LNCAP (cell line): ENCODE data around the gene SPATS2.

Experiments used
- TF ChIP-seq, protein P1 (sequence below): fragments of 450-650 bp; IDR thresholded peaks from 2 replicates; pipeline ENCODE4 v1.5.1; 2017; ENCODE audit warnings: mild to moderate bottlenecking

Gene SPATS2

DNA sequence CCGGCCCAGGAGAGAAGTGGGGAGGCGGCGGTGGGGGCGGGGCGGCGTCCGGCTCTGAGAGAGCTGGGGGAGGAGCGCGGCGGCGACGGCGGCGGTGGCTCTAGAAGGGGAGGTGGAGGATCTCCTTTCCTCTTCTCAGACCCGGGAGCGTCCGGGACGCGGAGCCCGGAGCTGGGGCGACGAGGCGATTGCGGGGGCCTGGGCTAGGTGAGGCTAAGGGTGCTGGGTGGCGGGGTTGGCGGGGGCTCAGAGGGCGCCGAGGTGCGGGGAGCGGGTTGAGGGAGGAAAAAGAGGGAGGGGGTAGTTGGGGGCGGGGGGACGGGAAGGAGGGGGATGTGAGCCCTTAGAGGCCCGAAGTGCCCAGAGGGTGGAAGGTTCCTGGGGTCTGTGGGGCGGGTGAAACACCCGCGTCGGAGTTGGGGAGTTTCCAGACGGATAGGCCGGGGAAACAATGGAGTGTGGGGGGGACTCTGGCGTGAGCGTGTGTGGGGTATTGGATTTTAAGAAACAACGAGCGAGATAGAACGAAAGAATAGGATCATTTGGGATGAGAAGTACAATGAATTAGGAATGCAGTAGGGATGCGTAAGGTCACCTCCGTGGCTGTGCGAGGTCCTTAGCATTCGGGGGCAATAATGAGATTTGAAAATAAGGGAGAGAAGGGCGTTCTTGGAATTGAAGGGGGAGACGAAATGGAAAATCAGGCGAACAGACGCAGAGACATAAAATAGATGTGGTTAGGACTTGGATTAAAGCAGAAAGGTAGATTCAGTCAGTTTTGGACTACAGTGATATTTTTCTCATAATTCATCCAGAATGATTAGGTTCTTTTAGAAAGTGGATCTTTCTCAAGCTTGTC, at the start of gene SPATS2:
Gene SPATS2 (plus strand): TSS at position 82 of the 859 bp plus-strand sequence. CDS start 93,551 bp downstream, outside the sequence.
- TF ChIP-seq, protein P1, sequence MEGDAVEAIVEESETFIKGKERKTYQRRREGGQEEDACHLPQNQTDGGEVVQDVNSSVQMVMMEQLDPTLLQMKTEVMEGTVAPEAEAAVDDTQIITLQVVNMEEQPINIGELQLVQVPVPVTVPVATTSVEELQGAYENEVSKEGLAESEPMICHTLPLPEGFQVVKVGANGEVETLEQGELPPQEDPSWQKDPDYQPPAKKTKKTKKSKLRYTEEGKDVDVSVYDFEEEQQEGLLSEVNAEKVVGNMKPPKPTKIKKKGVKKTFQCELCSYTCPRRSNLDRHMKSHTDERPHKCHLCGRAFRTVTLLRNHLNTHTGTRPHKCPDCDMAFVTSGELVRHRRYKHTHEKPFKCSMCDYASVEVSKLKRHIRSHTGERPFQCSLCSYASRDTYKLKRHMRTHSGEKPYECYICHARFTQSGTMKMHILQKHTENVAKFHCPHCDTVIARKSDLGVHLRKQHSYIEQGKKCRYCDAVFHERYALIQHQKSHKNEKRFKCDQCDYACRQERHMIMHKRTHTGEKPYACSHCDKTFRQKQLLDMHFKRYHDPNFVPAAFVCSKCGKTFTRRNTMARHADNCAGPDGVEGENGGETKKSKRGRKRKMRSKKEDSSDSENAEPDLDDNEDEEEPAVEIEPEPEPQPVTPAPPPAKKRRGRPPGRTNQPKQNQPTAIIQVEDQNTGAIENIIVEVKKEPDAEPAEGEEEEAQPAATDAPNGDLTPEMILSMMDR, result no peak

GRCh38 chr12:49322367-49322707, 44.9 kb upstream of the SPATS2 start:
- TF ChIP-seq, protein P1, result no peak

- TF ChIP-seq, protein P1, result no peak
Observed at GRCh38 chr12:49322708-49323523, 44.3 kb upstream of the SPATS2 start, which contains the start of gene TROAP. TSS of gene TROAP (plus strand) at chr12:49323255. CDS start at chr12:49323609, 354 bp downstream.

GRCh38 chr12:49323524-49324097, 43.7 kb upstream of the SPATS2 start:
- TF ChIP-seq, protein P1, result no peak

DNA sequence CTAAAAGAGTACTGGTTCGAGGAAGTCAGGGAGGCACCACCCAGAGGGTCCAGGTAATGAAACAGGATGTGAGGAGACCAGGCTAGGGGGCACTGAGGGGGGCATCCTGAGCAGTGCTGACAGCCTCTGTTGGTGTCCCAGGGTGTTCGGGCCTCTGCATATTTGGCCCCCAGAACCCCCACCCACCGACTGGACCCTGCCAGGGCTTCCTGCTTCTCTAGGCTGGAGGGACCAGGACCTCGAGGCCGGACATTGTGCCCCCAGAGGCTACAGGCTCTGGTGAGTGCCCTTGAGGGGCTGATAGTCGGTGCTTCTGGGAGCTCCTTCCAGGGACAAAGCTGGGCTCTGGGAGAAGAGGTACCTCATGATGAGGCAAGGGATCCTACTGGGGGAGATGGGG, 41.7 kb upstream of the SPATS2 start:
- TF ChIP-seq, protein P1, result no peak

DNA sequence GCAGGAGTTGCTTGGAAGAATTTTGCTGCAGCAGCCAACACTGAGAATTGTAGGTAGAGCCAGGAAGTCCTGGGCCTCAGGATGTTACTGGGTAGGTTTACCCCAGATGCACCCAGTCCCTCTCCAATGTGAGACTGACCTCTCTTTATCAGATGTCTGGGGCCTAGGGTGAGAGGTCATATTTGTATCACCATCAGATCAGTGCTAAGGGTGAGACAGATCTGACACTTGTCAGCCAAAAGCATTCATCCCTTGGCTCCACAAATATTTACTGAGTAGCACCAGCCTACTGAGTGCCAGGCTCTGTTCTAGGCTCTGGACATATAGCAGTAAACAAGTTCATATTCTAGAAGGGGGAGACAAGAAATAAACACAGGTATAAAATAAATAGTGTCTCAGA, 39.9 kb upstream of the SPATS2 start:
- TF ChIP-seq, protein P1, result no peak

DNA sequence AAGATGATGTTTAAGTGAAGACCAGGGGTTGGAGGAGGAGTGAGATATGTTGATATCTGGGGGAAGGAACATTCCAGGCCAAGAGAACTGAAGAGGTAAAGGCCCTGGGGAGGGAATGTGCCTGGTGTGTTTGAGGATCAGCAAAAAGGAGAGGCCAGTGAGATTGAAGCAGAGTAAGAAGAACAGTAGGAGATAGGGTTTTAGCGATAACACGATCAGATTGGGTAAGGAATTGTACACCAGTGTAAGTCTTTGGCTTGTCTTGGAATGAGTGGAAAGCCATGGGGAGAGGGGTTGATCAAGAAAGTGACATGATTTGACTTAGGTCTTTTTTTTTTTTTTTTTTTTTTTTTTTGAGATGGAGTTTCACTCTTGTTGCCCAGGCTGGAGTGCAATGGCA, 39.4 kb upstream of the SPATS2 start:
- TF ChIP-seq, protein P1, result no peak
